ENCODE results near the gene SIVA1.
A peak's percentile ranks its signal among the peaks of the same experiment; 100 is the strongest.
"Not testable (repeated sequence)": the region's sequence is repeated elsewhere in the genome, so short reads cannot be mapped to it uniquely, and the experiment has no call there.

Gene SIVA1

GRCh38 chr14:104747876-104748275 lies 5.1 kb upstream of the SIVA1 start:
- TF ChIP-seq CTCF (conservative IDR thresholded peaks at IDR 0.05; ENCODE audit: low read depth, low read length), result no peak
- no peak overlapping the region for H3K4me3 ChIP-seq (ENCODE audit: low read length)
- no peak for DNase-seq (ENCODE audit: low read depth)

DNA sequence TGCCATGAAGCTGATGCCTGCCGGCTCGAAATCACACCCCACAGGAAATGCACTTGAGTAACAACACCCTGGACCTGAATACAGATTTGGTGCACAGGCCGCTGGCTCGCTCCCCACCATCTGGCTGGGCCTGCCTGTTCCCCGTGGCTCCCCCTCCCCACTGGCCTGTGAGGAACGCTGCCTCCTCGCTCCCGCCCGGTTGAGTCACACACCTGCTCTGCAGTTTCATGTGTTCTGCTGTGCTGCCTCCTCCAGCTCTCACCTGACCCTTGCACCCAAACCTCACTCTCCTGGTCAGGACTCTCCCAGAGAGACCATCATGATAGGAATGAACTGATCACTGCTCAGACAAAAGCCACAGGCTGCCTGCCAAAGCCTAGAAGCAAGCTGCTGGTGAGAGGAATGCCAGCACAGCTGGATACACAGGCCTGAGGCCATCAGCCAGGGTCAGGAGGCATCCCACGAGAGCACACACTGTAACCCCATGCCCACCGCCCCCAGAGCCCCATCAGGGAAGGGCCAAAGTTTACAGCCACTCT lies 3.8 kb upstream of the SIVA1 start:
- no peak overlapping the region for H3K4me3 ChIP-seq (ENCODE audit: low read length)
- no peak for TF ChIP-seq CTCF (conservative IDR thresholded peaks at IDR 0.05; ENCODE audit: low read depth, low read length)
- DNase-seq (ENCODE audit: low read depth), result no peak

- TF ChIP-seq CTCF (conservative IDR thresholded peaks at IDR 0.05; ENCODE audit: low read depth, low read length), result no peak
- no peak for DNase-seq (ENCODE audit: low read depth)
- no peak overlapping the region for H3K4me3 ChIP-seq (ENCODE audit: low read length)
These were observed 2.7 kb upstream of the SIVA1 start for GRCh38 chr14:104750056-104750752.

GRCh38 chr14:104750753-104751057 lies 2.2 kb upstream of the SIVA1 start:
- not testable (repeated sequence) for H3K4me3 ChIP-seq (ENCODE audit: low read length); DNase-seq (ENCODE audit: low read depth)

DNA sequence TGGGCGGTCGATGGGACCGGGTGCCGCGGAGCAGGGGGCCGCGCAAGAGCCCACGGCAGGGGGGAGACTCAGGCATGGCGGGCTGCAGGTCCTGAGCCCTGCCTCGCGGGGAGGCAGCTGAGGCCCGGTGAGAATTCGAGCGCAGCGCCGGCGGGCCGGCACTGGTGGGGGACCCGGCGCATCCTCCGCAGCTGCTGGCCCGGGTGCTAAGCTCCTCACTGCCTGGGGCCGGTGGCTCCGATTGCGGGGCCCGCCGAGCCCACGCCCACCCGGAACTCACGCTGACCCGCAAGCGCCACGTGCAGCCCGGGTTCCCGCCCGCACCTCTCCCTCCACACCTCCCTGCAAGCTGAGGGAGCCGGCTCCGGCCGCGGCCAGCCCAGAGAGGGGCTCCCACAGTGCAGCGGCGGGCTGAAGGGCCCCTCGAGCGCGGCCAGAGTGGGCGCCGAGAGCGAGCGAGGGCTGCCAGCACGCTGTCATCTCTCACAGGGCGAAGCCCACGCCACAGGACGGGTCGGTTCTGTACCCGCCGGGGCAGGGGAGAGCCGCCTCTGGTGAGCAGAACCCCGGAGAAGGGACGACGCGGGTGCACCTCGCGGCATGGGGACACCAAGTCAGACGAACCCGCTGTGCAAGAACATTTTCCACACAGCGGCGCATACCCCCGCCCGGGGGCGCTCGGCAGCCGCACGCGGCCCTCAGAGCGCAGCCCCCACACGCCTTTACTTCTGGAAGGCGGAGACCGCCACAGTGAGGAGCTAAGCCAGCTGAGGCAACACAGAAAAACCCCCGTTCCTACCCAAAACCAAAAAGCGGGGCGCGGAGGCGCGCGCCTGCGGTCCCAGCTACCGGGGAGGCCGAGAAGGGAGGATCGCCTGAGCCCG lies 1.2 kb upstream of the SIVA1 start:
- H3K4me3 ChIP-seq (ENCODE audit: low read length), result peak overlapping the region; percentile 56
- no peak for TF ChIP-seq CTCF (conservative IDR thresholded peaks at IDR 0.05; ENCODE audit: low read depth, low read length)
- DNase-seq (ENCODE audit: low read depth), result no peak

GRCh38 chr14:104752423-104752734 lies 568 bp upstream of the SIVA1 start:
- no peak for DNase-seq (ENCODE audit: low read depth)
- H3K4me3 ChIP-seq (ENCODE audit: low read length), result peak overlapping the region; percentile 56
- TF ChIP-seq CTCF (conservative IDR thresholded peaks at IDR 0.05; ENCODE audit: low read depth, low read length), result no peak

DNA sequence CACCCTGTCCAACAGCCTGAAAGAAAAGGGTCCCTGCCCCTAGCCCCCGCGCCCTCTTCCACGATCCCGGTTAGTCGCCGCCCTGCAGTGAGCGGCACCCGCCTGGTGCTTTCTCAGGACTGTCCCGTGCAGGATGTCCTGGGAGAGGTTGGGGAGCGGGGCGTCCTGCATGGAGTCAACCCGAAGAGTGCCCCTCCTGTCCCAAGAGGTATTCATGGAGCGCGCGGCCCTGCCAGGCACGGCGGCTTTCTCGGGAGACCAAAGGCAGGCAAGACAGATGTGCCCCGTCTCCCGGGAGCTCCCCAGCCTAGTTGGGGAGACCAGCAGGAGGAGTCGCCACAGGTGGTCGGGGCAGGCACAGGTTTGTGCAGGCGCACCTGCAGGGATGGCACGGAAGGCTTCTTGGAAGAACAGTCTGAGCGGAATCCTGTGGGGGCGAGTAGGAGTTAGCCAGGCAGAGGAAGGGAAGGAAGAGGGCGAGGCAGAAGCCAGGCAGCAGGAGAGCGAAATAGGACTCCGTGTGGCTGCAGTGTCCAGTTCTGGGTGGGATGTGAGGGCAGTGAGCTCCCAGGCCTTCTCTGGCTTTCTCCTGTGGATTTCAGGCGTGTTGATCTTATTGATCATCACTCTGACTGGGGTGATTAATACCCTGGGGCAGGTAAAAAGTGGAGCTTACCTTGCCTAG lies 723 bp downstream of the SIVA1 start:
- TF ChIP-seq CTCF (conservative IDR thresholded peaks at IDR 0.05; ENCODE audit: low read depth, low read length), result no peak
- H3K4me3 ChIP-seq (ENCODE audit: low read length), result peak overlapping the region; percentile 90
- no peak for DNase-seq (ENCODE audit: low read depth)

Measured in retinal pigment epithelial cell (primary cell).